OCI-LY1 (cell line): ENCODE measurements around the gene PREP.

Experiments
- H2AFZ ChIP-seq: fragments of 200-600 bp; sonication (generic), shearing (Covaris generic); 2 replicates; pipeline ENCODE4 v1.6.0; 2014; ENCODE audit warnings: antibody characterized with exemption, mild to moderate bottlenecking, low read length
- H3F3A ChIP-seq: fragments of 200-600 bp; sonication (generic), shearing (Covaris generic); 2 replicates; pipeline ENCODE4 v1.6.0; 2014; ENCODE audit warnings: mild to moderate bottlenecking, antibody characterized with exemption, low read length, moderate library complexity; ENCODE audit not compliant: insufficient read depth
- H3K27ac ChIP-seq: fragments of 200-600 bp; sonication (generic); 2 replicates; pipeline ENCODE4 v1.5.1; 2014; ENCODE audit warnings: low read length, mixed run types, mild to moderate bottlenecking, low read depth; ENCODE audit not compliant: poor library complexity, severe bottlenecking
- H3K27me3 ChIP-seq: fragments of 200-600 bp; sonication (generic); 2 replicates; pipeline ENCODE4 v1.6.0; 2014; ENCODE audit warnings: antibody characterized with exemption, mild to moderate bottlenecking, low read length, moderate library complexity; ENCODE audit not compliant: insufficient read depth
- H3K36me3 ChIP-seq: fragments of 200-600 bp; sonication (generic); 2 replicates; pipeline ENCODE4 v1.6.1; 2014; ENCODE audit warnings: mild to moderate bottlenecking, antibody characterized with exemption, low read length, moderate library complexity, mixed read lengths; ENCODE audit not compliant: insufficient read depth
- H3K4me1 ChIP-seq: fragments of 200-600 bp; sonication (generic); 2 replicates; pipeline ENCODE4 v1.5.1; 2014; ENCODE audit warnings: mild to moderate bottlenecking, low read length, moderate library complexity; ENCODE audit not compliant: insufficient read depth, severe bottlenecking
- H3K4me2 ChIP-seq: fragments of 200-600 bp; sonication (generic), shearing (Covaris generic); 2 replicates; pipeline ENCODE4 v1.6.1; 2014; ENCODE audit warnings: low read length
- H3K4me3 ChIP-seq: fragments of 200-600 bp; sonication (generic); 2 replicates; pipeline ENCODE4 v1.5.1; 2014; ENCODE audit warnings: low read length, low read depth, mild to moderate bottlenecking, mixed read lengths; ENCODE audit not compliant: poor library complexity, severe bottlenecking
- H3K79me2 ChIP-seq: fragments of 200-600 bp; shearing (Covaris generic); 2 replicates; pipeline ENCODE4 v1.6.1; 2016; ENCODE audit warnings: mixed run types, low read length, mixed read lengths; ENCODE audit not compliant: insufficient read depth
- H3K9ac ChIP-seq: fragments of 200-600 bp; sonication (generic), shearing (Covaris generic); 2 replicates; pipeline ENCODE4 v1.6.1; 2014; ENCODE audit warnings: mild to moderate bottlenecking, low read length, mixed read lengths
- H3K9me2 ChIP-seq: fragments of 200-600 bp; sonication (generic), shearing (Covaris generic); 2 replicates; pipeline ENCODE4 v1.6.1; 2014; ENCODE audit warnings: low read depth, mild to moderate bottlenecking, low read length, mixed read lengths
- H3K9me3 ChIP-seq: fragments of 200-600 bp; shearing (Covaris generic); 2 replicates; pipeline ENCODE4 v1.6.1; 2014; ENCODE audit warnings: low read length, mixed read lengths
- H4K20me1 ChIP-seq: fragments of 200-600 bp; sonication (generic), shearing (Covaris generic); 2 replicates; pipeline ENCODE4 v1.6.0; 2016; ENCODE audit warnings: mild to moderate bottlenecking, low read length; ENCODE audit not compliant: insufficient read depth
- CTCF ChIP-seq: fragments of 200-600 bp; sonication (generic), shearing (Covaris generic); IDR thresholded peaks from 2 replicates; pipeline ENCODE4 v1.5.1; 2017; ENCODE audit warnings: mild to moderate bottlenecking, antibody characterized with exemption, low read length, moderate library complexity, mixed read lengths
- EZH2 ChIP-seq: fragments of 200-600 bp; sonication (generic), shearing (Covaris generic); IDR thresholded peaks from 2 replicates; pipeline ENCODE4 v1.8.0; 2017; ENCODE audit warnings: borderline replicate concordance, mixed run types, mild to moderate bottlenecking, antibody characterized with exemption, low read length, moderate library complexity, mixed read lengths

Gene PREP

GRCh38 chr6:105382958-105383357, 19.9 kb downstream of the PREP start:
- H3K4me1 ChIP-seq = no peaks in the 10 kb centered on the region
- no peaks in the 10 kb centered on the region for H3F3A ChIP-seq
- H3K9ac ChIP-seq = no peak overlapping the region
- H3K27ac ChIP-seq = no peak overlapping the region
- H3K9me3 ChIP-seq = no peaks in the 10 kb centered on the region
- no peak overlapping the region for H2AFZ ChIP-seq
- no peaks in the 10 kb centered on the region for H3K9me2 ChIP-seq
- TF ChIP-seq CTCF (no peak), EZH2 (no peak)
- H3K79me2 ChIP-seq = no peaks in the 10 kb centered on the region
- no peaks in the 10 kb centered on the region for H3K27me3 ChIP-seq
- H3K36me3 ChIP-seq = peaks cover 5% of the 10 kb centered on the region; the same call in 1 of the 2 replicates
- H4K20me1 ChIP-seq = no peaks in the 10 kb centered on the region
- H3K4me3 ChIP-seq = no peak overlapping the region
- H3K4me2 ChIP-seq = no peak overlapping the region

GRCh38 chr6:105382496-105382895, 20.4 kb downstream of the PREP start:
- Histone ChIP-seq H2AFZ (no peak overlapping the region), H3K79me2 (no peaks in the 10 kb centered on the region), H3K4me1 (no peaks in the 10 kb centered on the region), H3K9ac (no peak overlapping the region), H3K36me3 (peaks cover 5% of the 10 kb centered on the region; the same call in 1 of the 2 replicates), H3K27ac (no peak overlapping the region), H3K4me3 (no peak overlapping the region), H3K4me2 (no peak overlapping the region), H3K27me3 (no peaks in the 10 kb centered on the region), H3K9me3 (no peaks in the 10 kb centered on the region), H3K9me2 (no peaks in the 10 kb centered on the region), H4K20me1 (no peaks in the 10 kb centered on the region), H3F3A (no peaks in the 10 kb centered on the region)
- TF ChIP-seq CTCF (no peak), EZH2 (no peak)

DNA sequence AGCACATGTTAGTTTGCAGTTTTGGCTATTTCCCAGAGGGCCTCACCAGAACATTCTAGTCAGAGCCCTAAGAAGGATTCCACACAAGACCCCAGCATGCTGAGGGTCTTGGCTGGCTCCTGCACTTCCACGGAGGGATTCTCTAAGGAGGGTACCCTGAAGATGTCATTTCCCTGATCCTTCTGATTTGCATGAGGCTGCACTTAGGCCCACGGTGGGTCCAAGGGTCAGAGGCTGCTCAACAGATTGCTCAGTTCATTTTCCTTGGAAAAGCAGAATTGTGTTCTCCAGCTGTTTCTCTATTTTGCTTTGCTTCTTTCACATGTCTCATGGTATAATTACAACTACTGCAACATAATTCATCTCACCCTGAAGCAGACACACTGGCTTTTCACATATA, 22.2 kb downstream of the PREP start:
- no peak overlapping the region for H3K9ac ChIP-seq
- no peaks in the 10 kb centered on the region for H4K20me1 ChIP-seq
- no peaks in the 10 kb centered on the region for H3K27me3 ChIP-seq
- H3K9me2 ChIP-seq = no peaks in the 10 kb centered on the region
- no peak overlapping the region for H3K4me3 ChIP-seq
- no peak overlapping the region for H3K4me2 ChIP-seq
- no peak overlapping the region for H2AFZ ChIP-seq
- H3F3A ChIP-seq = no peaks in the 10 kb centered on the region
- peaks cover 9% of the 10 kb centered on the region; the same call in 1 of the 2 replicates for H3K36me3 ChIP-seq
- TF ChIP-seq EZH2 (no peak), CTCF (no peak)
- no peaks in the 10 kb centered on the region for H3K4me1 ChIP-seq
- H3K79me2 ChIP-seq = no peaks in the 10 kb centered on the region
- H3K9me3 ChIP-seq = no peaks in the 10 kb centered on the region
- H3K27ac ChIP-seq = no peak overlapping the region
